HG02885 (cell line): ENCODE results near the gene PPP2R5C.
"Not testable (repeated sequence)": the region's sequence is repeated elsewhere in the genome, so short reads cannot be mapped to it uniquely, and the experiment has no call there.

Experiments
- ATAC-seq: cut with Tn5 transposase; IDR thresholded peaks from one replicate; pipeline ENCODE4 v1.9.1; 2021; ENCODE audit warnings: mild to moderate bottlenecking; ENCODE audit not compliant: unreplicated experiment, poor library complexity

The PPP2R5C gene

GRCh38 chr14:101958418-101959180, 197.1 kb downstream of the PPP2R5C start:
- no peak for ATAC-seq

DNA sequence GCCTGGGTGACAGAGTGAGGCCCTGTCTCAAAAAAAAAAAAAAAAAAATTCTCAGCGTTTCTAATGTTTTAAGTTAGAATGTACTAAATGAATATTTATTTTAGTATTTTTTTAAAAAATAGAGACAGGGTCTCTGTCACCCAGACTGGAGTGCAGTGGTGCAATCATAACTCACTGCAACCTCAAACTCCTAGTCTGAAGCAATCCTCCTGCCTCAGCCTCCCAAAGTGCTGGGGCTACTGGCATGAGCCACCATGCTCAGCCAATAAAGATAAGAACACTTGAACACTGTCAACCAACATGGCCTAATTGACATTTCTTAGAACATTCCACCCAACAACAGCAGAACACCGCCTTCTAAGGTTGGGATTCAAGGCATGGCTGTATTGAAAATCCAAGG, 197.8 kb downstream of the PPP2R5C start:
- ATAC-seq, result no peak

DNA sequence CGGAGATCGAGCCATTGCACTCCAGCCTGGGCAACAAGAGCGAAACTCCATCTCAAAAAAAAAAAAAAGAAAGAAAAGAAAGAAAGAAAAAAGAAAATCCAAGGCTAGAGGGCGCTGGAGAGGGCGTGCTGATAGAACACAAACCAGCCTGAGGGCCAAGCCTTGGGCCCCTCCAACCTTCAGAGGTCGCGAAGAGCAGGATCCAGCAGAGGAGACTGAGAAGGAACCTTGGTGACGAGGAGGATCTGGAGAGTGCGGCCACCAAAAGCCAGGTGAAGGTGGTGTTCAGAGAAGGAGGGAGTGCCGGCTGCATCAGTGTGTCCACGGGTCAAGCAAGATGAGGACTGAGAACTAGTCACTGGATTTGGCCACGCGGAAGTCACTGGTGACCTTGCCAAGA, 198.7 kb downstream of the PPP2R5C start:
- ATAC-seq, result no peak

GRCh38 chr14:101961011-101961721, 199.7 kb downstream of the PPP2R5C start:
- ATAC-seq, result no peak

GRCh38 chr14:101961746-101962502, 200.4 kb downstream of the PPP2R5C start:
- ATAC-seq, result no peak

DNA sequence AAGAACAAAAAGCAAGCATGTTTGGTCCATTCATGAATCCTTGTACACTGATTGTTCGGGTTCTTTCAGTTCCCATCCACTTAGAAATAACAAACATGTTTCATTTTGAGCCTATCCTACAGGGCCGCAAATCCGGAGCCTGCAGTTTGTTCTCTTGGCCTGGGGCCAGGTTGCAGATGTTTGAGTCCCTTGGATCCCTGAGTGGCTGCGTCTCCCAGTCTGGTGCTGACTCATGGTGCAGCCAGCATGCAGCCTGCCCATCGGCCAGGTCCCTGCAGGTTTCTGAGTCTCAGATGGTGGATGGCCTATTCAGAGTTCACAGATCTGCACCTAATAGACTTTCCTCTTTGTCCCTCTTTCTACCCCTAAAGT, 201.0 kb downstream of the PPP2R5C start:
- no peak for ATAC-seq

DNA sequence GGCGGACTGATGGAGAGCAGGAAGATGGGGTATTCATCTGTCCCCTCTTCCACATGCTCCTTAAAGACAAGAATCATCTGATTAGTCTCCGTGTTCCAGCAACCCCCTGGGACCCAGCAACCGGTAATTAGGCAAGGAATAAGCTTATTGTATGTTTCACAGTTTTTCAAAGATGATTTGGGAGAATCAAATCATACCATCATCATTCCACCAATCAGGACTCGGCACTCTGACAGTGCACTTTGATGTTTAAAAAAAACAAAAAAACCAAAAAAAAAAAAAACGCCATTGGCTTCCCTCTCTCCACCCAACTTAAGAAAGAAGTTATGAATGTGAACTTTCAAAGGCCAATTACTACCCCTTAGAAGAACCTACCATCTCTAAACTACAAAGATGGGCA, 201.5 kb downstream of the PPP2R5C start:
- no peak for ATAC-seq

GRCh38 chr14:101963656-101964296, 202.3 kb downstream of the PPP2R5C start:
- ATAC-seq, result no peak

DNA sequence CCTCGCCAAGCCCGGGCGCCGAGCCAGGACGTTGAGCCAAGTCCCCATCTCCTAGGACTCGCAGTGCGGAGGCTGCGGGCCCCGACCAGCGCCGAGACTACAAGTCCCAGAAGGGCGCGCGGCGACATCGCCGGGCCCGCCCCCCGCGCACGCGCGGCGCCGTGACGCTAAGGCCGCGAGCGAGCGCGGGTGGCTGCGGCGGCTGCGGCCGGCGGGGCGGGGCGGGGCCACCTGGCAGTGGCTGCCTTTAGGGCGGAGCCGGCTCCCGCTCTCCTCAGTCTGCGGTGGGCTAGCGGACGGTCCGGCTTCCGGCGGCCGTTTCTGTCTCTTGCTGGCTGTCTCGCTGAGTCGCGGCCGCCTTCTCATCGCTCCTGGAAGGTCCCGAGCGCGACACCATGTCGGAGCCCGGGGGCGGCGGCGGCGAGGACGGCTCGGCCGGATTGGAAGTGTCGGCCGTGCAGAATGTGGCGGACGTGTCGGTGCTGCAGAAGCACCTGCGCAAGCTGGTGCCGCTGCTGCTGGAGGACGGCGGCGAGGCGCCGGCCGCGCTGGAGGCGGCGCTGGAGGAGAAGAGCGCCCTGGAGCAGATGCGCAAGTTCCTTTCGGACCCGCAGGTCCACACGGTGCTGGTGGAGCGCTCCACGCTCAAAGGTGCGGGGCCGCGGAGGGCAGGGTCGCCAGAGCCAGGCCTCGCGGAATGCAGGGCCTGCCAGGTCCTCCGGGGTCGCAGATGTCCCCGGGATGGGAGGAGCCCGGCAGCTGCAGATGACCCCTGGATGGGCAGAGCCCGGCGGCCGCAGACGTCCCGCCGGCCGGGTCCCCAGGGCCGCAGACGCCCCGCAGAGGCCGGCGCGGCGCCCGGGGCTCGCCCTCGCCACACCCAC, 203.0 kb downstream of the PPP2R5C start, which contains the start of gene DYNC1H1:
Gene DYNC1H1 (plus strand): TSS at position 277 of the 884 bp plus-strand sequence. CDS start 119 bp downstream, at position 396.
- ATAC-seq, result peak; percentile 86

GRCh38 chr14:101965181-101965544, 203.7 kb downstream of the PPP2R5C start:
- ATAC-seq, result peak; percentile 34

- ATAC-seq, result no peak
These were observed 204.5 kb downstream of the PPP2R5C start for GRCh38 chr14:101965770-101966722.

GRCh38 chr14:101966742-101967141, 205.2 kb downstream of the PPP2R5C start:
- ATAC-seq, result no peak

- ATAC-seq, result no peak
These were observed 206.7 kb downstream of the PPP2R5C start for GRCh38 chr14:101968186-101968585.

DNA sequence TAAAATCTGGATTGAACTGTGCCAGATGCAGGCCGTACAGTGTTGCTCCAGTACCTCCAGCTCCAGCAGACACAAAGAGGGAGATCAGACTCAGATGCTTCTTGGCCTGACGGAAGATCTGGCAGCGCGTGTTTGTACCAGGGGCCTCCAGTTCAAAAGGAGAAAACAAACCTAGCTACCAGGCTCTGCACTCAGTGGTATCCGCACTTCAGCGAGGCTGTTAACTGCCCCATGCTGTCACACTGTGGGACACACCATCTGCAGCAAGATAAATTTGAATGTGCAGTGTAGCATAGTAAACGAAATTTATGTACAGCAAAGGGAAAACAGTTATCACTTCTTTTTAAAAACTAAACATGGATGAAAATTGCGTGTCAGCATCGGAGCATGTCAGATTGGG, 208.0 kb downstream of the PPP2R5C start:
- ATAC-seq, result no peak

- no peak for ATAC-seq
These were observed 209.4 kb downstream of the PPP2R5C start for GRCh38 chr14:101970830-101971400.

GRCh38 chr14:101971458-101971857, 209.9 kb downstream of the PPP2R5C start:
- ATAC-seq, result not testable (repeated sequence)

GRCh38 chr14:101972126-101972866, 210.8 kb downstream of the PPP2R5C start:
- ATAC-seq, result no peak
